Muscle layer of colon (tissue), 2 donors: ENCODE data around the gene CDK14.
"Not testable (repeated sequence)": the region's sequence is repeated elsewhere in the genome, so short reads cannot be mapped to it uniquely, and the experiment has no call there.

ENCODE experiments used
- H3K27ac ChIP-seq: one replicate; pipeline ENCODE4 v1.7.0; 2013; ENCODE audit warnings: low read depth, mild to moderate bottlenecking, low read length, moderate library complexity
- H3K27me3 ChIP-seq, 2 donors: one replicate each; pipeline ENCODE4 v1.7.0; 2013; ENCODE audit warnings: low read length in 2 of 2, mild to moderate bottlenecking in 2 of 2; ENCODE audit not compliant: insufficient read depth in 2 of 2, control insufficient read depth in 1 of 2
- H3K36me3 ChIP-seq: one replicate; pipeline ENCODE4 v1.7.0; 2013; ENCODE audit warnings: mild to moderate bottlenecking, low read length; ENCODE audit not compliant: insufficient read depth
- H3K4me1 ChIP-seq: one replicate; pipeline ENCODE4 v1.7.0; 2013; ENCODE audit warnings: mild to moderate bottlenecking, low read length; ENCODE audit not compliant: insufficient read depth
- H3K4me3 ChIP-seq, 2 donors: one replicate each; pipeline ENCODE4 v1.7.0; 2013; ENCODE audit warnings: low read length in 2 of 2, low read depth in 1 of 2, mild to moderate bottlenecking in 1 of 2, moderate library complexity in 1 of 2
- H3K9ac ChIP-seq: one replicate; pipeline ENCODE4 v1.7.0; 2013; ENCODE audit warnings: low read length
- H3K9me3 ChIP-seq: one replicate; pipeline ENCODE4 v1.7.0; 2013; ENCODE audit warnings: mild to moderate bottlenecking, low read length
- donor health status: abdominal sarcoma.
- donor health status: Adenocarcinoma of cecum.

The CDK14 gene

GRCh38 chr7:91156316-91157185 lies 560.4 kb downstream of the CDK14 start:
- Histone ChIP-seq H3K9me3 (no peaks in the 10 kb centered on the region), H3K27ac (no peak overlapping the region), H3K9ac (no peak overlapping the region), H3K4me1 (no peaks in the 10 kb centered on the region), H3K27me3 (no peaks in the 10 kb centered on the region), H3K4me3 (no peak overlapping the region), H3K36me3 (no peaks in the 10 kb centered on the region)

GRCh38 chr7:91157579-91158320 lies 561.6 kb downstream of the CDK14 start:
- Histone ChIP-seq H3K4me3 (no peak overlapping the region), H3K9ac (no peak overlapping the region), H3K27ac (no peak overlapping the region)

GRCh38 chr7:91162436-91162835 lies 566.3 kb downstream of the CDK14 start:
- no peaks in the 10 kb centered on the region for H3K9me3 ChIP-seq
- no peaks in the 10 kb centered on the region for H3K4me1 ChIP-seq
- no peak overlapping the region for H3K9ac ChIP-seq
- H3K27ac ChIP-seq = no peak overlapping the region
- no peaks in the 10 kb centered on the region for H3K27me3 ChIP-seq
- no peaks in the 10 kb centered on the region for H3K36me3 ChIP-seq
- no peak overlapping the region for H3K4me3 ChIP-seq

More at GRCh38 chr7:91157579-91158320, 561.6 kb downstream of the CDK14 start:
- Histone ChIP-seq H3K27me3 (no peaks in the 10 kb centered on the region), H3K4me1 (no peaks in the 10 kb centered on the region), H3K36me3 (no peaks in the 10 kb centered on the region), H3K9me3 (no peaks in the 10 kb centered on the region)

GRCh38 chr7:91164506-91164905 lies 568.4 kb downstream of the CDK14 start:
- Histone ChIP-seq H3K27ac (no peak overlapping the region), H3K36me3 (no peaks in the 10 kb centered on the region), H3K4me3 (no peak overlapping the region), H3K27me3 (no peaks in the 10 kb centered on the region), H3K9me3 (no peaks in the 10 kb centered on the region), H3K9ac (no peak overlapping the region), H3K4me1 (no peaks in the 10 kb centered on the region)

GRCh38 chr7:91165006-91165845 lies 569.1 kb downstream of the CDK14 start:
- H3K27ac ChIP-seq = no peak overlapping the region
- H3K27me3 ChIP-seq = no peaks in the 10 kb centered on the region
- no peaks in the 10 kb centered on the region for H3K36me3 ChIP-seq
- no peaks in the 10 kb centered on the region for H3K9me3 ChIP-seq
- H3K9ac ChIP-seq = no peak overlapping the region
- no peaks in the 10 kb centered on the region for H3K4me1 ChIP-seq
- no peak overlapping the region for H3K4me3 ChIP-seq

GRCh38 chr7:91165846-91166230 lies 569.7 kb downstream of the CDK14 start:
- H3K4me1 ChIP-seq = no peaks in the 10 kb centered on the region
- H3K27ac ChIP-seq = no peak overlapping the region
- H3K9ac ChIP-seq = no peak overlapping the region
- no peaks in the 10 kb centered on the region for H3K36me3 ChIP-seq
- H3K4me3 ChIP-seq = no peak overlapping the region
- H3K27me3 ChIP-seq = no peaks in the 10 kb centered on the region
- H3K9me3 ChIP-seq = no peaks in the 10 kb centered on the region

- no peak overlapping the region for H3K4me3 ChIP-seq
- H3K27ac ChIP-seq = no peak overlapping the region
- no peaks in the 10 kb centered on the region for H3K27me3 ChIP-seq
- H3K4me1 ChIP-seq = no peaks in the 10 kb centered on the region
- no peaks in the 10 kb centered on the region for H3K36me3 ChIP-seq
- no peaks in the 10 kb centered on the region for H3K9me3 ChIP-seq
- no peak overlapping the region for H3K9ac ChIP-seq
Measured at GRCh38 chr7:91168871-91169829, 573.0 kb downstream of the CDK14 start.

- no peaks in the 10 kb centered on the region for H3K9me3 ChIP-seq
- no peaks in the 10 kb centered on the region for H3K4me1 ChIP-seq
- no peaks in the 10 kb centered on the region for H3K27me3 ChIP-seq
- H3K4me3 ChIP-seq = no peak overlapping the region
- no peak overlapping the region for H3K9ac ChIP-seq
- no peak overlapping the region for H3K27ac ChIP-seq
- no peaks in the 10 kb centered on the region for H3K36me3 ChIP-seq
Measured at GRCh38 chr7:91169830-91170191, 573.7 kb downstream of the CDK14 start.

GRCh38 chr7:91173265-91173664 lies 577.1 kb downstream of the CDK14 start:
- H3K9me3 ChIP-seq, H3K36me3 ChIP-seq, H3K27ac ChIP-seq, H3K4me1 ChIP-seq, H3K9ac ChIP-seq, H3K27me3 ChIP-seq, H3K4me3 ChIP-seq: not testable (repeated sequence)

- Histone ChIP-seq H3K27ac (no peak overlapping the region), H3K27me3 (no peaks in the 10 kb centered on the region), H3K9me3 (no peaks in the 10 kb centered on the region), H3K4me1 (no peaks in the 10 kb centered on the region), H3K36me3 (no peaks in the 10 kb centered on the region), H3K9ac (no peak overlapping the region), H3K4me3 (no peak overlapping the region)
Measured at GRCh38 chr7:91180746-91181145, 584.6 kb downstream of the CDK14 start.
